ENCODE measurements around the gene HNRNPA3.

DNA sequence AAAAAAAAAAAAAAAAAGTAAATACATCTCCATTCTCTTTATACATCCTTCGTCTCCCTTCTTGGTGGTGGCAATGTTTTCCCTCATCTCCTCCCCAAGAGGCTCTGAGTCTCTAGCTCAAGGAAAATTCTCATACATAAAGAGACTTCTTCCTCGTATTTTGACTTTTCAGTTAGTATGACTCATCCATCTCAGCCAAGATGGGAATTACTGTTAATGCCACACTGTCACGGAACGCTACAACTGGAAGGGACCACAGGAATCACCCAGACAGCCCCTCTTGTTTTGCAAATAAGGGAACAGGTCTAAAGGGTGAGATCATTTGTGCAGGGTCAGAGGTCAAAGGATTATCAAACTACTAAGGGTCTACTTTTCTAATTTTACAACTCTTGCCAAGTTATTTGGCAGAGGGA lies 32.4 kb downstream of the HNRNPA3 start:
- TF ChIP-seq, protein P1, sequence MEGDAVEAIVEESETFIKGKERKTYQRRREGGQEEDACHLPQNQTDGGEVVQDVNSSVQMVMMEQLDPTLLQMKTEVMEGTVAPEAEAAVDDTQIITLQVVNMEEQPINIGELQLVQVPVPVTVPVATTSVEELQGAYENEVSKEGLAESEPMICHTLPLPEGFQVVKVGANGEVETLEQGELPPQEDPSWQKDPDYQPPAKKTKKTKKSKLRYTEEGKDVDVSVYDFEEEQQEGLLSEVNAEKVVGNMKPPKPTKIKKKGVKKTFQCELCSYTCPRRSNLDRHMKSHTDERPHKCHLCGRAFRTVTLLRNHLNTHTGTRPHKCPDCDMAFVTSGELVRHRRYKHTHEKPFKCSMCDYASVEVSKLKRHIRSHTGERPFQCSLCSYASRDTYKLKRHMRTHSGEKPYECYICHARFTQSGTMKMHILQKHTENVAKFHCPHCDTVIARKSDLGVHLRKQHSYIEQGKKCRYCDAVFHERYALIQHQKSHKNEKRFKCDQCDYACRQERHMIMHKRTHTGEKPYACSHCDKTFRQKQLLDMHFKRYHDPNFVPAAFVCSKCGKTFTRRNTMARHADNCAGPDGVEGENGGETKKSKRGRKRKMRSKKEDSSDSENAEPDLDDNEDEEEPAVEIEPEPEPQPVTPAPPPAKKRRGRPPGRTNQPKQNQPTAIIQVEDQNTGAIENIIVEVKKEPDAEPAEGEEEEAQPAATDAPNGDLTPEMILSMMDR (conservative IDR thresholded peaks at IDR 0.05; ENCODE audit: low read length), result no peak
- no peak for TF ChIP-seq EZH2phosphoT487 (IDR thresholded peaks at IDR 0.05; ENCODE audit: borderline replicate concordance)
